Inflammatory macrophage (primary cell): ENCODE data around the gene KLHDC8B.

ENCODE experiments used
- DNase-seq, 2 donors: peaks; one replicate each; pipeline ENCODE4 v3.0.0-alpha.2; 2020 to 2022
- total RNA-seq, 18 experiments: gene quantifications; one replicate each; lab custom pipeline; 2026; ENCODE audit warnings: mixed read lengths in 6 of 18, inconsistent platforms in 2 of 18; lab: John Stamatoyannopoulos, UW

Gene KLHDC8B
- total RNA-seq, result 0.75 to 40.0 (median 8.2) reads per million in 18 experiments

- DNase-seq, result peak; percentile 66 to 81
Measured at GRCh38 chr3:49171119-49171774, at the start of gene KLHDC8B. Gene KLHDC8B, plus strand, starts transcription at chr3:49171598. Its CDS starts 1,172 bp downstream, at chr3:49172770.

DNA sequence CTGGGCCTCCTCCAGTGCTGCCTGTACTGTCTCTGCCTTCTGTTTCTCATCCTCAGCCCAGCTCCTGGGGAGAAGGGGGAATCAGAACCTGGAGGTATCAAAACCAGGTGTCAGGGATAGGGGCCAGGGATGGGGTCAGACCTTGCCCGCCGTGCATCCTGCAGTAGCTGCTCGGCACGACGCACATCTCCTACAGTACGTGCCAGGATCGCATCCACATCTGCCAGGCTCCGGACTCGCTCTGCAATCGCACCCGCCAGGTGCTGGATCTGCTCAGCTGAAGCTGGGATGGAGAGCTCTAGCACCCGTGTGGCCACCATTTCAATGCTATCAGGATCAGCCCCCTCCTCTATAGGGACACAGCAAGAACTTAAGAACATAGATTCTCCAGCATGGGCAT is 49.4 kb upstream of the KLHDC8B start:
- no peak for DNase-seq

DNA sequence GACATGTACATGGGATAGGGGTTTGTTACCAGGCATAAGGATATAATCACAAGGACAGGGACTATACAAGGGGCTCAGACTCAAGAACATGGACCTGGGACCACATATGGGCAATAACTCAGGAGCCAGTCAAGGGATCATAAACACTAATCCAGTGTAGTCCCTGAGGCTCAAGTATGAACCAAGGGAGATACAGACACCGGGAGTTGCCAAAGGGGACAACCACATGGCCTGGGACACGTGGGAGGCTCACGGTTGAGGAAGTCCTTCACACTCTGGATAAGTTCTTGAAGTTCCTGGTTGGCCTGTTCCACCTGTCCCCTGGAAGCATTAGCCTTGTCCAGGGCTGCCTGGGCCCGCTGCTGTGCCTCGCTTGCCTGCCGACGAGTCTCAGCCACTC is 48.9 kb upstream of the KLHDC8B start:
- DNase-seq, result peak; percentile 16 to 69

- no peak for DNase-seq
Measured at GRCh38 chr3:49122886-49123545, 48.4 kb upstream of the KLHDC8B start.

GRCh38 chr3:49123687-49124086 is 47.7 kb upstream of the KLHDC8B start:
- DNase-seq, result no peak

DNA sequence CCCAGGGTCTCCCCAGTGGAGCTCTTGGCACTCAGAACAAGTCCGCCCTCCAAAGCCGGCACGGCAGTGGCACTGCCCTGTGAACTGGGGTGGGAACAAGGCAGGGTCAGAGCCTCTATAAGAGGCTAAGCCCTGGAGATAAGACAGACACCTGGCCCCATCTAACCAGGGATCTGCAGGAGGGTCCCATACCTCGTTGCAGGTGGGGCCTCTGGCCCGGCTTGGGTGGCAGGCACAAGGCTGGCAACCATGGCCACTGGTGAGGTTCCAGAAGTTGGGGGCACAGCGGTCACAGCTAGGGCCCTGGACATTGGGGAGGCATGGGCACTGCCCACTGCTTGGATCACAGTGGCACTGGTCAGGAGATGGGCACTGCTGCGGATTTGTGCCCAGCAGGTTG is 47.2 kb upstream of the KLHDC8B start:
- DNase-seq, result no peak

- DNase-seq, result no peak
Measured at GRCh38 chr3:49124991-49125670, 46.3 kb upstream of the KLHDC8B start.

DNA sequence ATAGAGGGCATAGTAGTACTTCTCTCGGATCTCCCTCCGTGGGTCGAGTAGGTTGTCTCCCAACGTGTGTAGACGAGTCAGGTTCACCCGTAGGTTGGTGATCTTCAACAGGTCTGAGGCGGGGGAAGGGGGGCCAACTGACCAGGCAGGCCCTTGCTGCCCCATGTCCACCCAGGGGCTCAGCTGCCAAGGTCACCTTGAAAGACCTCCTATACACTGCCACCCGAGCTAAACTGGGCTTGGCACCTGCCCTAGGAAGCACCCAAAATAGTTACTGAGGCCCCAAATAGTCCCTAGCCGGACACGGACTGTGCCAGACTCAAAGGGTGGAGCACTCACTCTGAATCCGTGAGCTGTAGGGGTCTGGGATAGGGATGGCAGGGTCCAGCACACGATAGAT is 40.4 kb upstream of the KLHDC8B start:
- DNase-seq, result no peak

DNA sequence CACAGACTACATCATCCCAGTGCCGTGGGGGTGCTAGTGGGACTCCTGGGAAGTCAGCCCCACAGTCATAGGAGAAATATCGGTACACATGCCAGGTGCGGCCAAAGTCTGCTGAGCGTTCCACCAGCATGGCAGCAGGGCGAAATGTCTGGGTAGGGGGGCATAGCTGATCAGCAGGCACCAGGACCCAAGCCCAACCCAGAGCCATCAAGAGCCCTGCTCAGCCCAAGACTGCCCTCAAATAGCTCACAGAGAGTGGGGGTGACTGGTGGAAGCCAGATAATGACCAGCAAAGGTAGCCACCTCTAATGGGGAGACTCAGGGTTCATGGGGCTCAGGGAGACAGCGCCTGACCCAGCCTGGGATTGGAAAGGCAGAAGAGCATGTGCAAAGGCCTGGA is 39.8 kb upstream of the KLHDC8B start:
- DNase-seq, result no peak

DNA sequence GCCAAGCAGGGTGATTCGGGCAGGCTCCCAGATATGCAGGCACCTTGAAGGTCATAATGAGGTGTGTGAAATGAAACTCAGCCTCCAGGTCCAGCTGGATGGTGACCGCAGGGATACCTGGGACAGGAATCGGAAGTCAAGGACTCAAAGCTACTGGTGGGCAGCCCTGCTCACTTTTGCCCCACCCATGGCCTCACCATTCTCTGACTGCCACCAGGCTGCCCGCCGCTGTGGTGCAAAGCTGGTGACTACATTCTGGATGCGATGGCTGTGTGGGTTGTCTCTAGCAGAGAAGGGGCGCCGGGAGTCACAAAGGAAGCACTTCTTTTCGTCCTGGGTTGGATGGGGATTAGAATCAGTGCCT is 39.3 kb upstream of the KLHDC8B start:
- no peak for DNase-seq

- DNase-seq, result peak; percentile 13 to 28
Measured at GRCh38 chr3:49132437-49133225, 38.8 kb upstream of the KLHDC8B start, which contains the start of gene LAMB2. Gene LAMB2, minus strand, starts transcription at chr3:49133050. Its CDS starts 183 bp downstream, at chr3:49132867.

DNA sequence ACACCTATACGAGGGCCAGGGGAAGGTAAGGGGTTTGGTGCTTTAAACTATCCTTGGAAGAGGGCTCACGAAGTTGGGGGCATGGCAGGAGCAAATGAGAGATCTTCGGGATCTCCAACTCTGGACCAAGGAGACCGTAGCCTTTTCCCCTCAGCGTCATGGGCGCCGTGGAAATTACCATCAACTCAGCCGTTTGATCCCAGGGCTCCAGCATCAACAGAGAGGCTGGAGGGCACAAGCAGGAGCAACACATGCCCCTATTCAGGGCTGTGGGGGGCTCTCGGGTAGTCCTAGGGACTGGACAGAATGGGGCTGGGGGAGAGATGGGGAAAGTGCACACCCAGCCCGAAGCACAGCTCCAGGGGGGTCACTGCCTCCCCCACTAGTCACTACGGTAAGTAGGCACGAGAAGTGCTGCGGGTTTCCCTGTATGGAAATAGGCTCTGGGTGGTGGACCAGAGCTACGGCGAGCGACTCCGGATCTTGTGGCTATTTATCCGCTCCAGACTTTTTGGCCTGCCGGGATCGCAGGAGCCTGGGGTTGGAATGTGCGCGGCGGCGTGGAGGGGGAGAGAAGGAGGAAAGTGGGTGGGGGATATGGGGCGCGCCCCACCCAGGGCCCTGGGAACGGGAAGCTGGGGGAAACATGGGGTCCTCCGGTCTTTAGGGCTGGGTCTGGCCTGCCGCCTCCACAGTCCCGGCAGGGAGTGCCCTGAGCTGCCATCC is 38.0 kb upstream of the KLHDC8B start:
- peak; percentile 54 to 57 for DNase-seq

GRCh38 chr3:49134471-49135265 is 36.7 kb upstream of the KLHDC8B start:
- no peak for DNase-seq

DNA sequence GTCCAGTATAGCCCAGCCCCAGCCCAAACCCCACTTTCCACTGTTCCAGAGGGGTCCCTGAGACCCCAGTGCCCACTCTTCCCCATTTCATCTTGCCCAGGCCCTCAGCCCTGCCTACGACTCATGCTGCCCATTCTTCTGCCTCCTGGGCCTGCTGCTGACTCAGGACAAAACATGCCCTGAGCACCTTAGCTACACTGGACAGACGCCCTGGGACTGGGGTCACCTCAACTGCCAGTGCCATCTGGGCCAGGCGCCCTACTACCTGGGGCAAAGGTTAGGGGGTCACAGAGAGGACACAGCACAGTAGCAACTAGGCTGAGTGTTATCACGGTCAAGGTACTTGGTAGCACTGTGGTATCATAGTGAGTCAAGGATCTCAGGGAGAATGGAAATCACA is 35.9 kb upstream of the KLHDC8B start:
- DNase-seq, result no peak

DNA sequence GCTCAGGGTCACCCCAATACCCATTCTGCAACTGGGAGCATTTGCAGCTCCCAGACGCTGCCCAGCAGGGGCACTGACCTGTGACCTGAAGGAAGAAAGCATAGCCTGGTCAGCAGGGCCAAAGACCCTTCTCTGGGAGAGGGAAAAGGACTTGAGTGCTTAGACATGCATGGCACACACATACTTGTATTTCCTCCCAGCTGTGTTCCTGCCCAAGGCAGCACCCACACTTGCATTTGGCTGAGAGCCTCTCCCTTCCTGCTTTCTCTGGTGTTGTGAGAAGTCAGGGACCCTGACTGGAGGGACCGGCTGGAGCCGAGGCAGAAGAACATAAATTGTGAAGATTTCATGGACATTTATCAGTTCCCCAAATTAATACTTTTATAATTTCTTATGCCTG is 31.3 kb upstream of the KLHDC8B start:
- DNase-seq, result no peak

GRCh38 chr3:49148159-49148558 is 23.2 kb upstream of the KLHDC8B start:
- no peak for DNase-seq

- no peak for DNase-seq
Measured at GRCh38 chr3:49151610-49152009, 19.8 kb upstream of the KLHDC8B start.

- no peak for DNase-seq
Measured at GRCh38 chr3:49153349-49153912, 18.0 kb upstream of the KLHDC8B start.

DNA sequence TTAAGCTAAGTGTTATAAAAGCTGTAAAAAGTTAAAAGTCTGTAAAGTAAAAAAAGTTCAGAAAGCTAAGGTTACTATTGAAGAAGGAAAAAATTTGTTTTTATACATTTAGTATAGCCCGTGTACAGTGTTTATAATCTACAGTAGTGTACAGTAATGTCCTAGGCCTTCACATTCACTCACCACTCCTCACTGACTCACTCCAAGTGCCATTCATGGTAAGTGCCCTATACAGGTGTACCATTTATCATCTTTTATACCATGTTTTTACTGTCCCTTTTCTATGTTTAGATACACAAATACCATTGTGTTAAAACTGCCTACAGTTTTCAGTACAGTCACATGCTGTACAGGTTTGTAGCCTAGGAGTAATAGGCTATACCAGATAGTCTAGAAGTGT is 14.1 kb upstream of the KLHDC8B start:
- no peak for DNase-seq

- DNase-seq, result peak; percentile 29 to 56
Measured at GRCh38 chr3:49158103-49158709, 13.2 kb upstream of the KLHDC8B start.

DNA sequence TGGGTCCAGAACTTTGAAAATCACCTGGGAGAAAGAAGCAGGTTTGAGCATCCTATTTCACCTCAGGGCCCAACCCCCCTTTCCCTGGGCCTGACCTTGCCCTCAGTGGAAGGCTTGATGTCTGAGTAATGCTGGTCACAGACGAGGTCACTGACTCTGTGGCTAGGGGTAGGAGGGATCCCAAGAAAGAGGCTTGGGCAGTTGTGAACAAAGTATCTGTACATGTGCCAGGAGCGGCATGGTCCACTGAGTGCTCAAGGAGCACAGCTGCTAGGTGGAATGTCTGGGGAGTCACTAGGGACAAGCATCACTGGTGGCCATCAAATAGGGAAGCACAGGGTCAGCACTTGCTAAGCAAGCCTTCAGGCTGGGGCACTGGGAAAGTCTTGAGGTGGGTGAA is 12.6 kb upstream of the KLHDC8B start:
- DNase-seq, result no peak
